Cardiac muscle cell (in vitro differentiated cells and primary cell): Measurements from ENCODE around the gene IFI6. TPM values are rescaled to one million over a fixed set of nuclear protein-coding genes. Genes with fewer than 3 reads are reported as not detected.

Experiments used
- DNase-seq, 2 donors: peaks; one replicate each; pipeline versions ENCODE4 v3.0.0 to v3.0.0-alpha.2; 2010 to 2017; ENCODE audit warnings: low read depth in 1 of 2, low spot score in 1 of 2
- H3K27ac ChIP-seq: fragments of 200-600 bp; sonication (generic); 2 replicates; pipeline ENCODE4 v1.5.1; 2016
- H3K27me3 ChIP-seq: fragments of 200-600 bp; sonication (generic); 2 replicates; pipeline ENCODE4 v1.6.0; 2016; ENCODE audit warnings: control low read depth
- H3K36me3 ChIP-seq: fragments of 200-600 bp; sonication (generic); 2 replicates; pipeline ENCODE4 v1.5.1; 2016; ENCODE audit warnings: control low read depth
- H3K4me1 ChIP-seq: fragments of 200-600 bp; sonication (generic); 2 replicates; pipeline ENCODE4 v1.8.1; 2017; ENCODE audit warnings: low read depth, mild to moderate bottlenecking, mixed run types
- H3K4me3 ChIP-seq: fragments of 200-600 bp; sonication (generic); 2 replicates; pipeline ENCODE4 v1.5.1; 2016; ENCODE audit warnings: mild to moderate bottlenecking
- H3K9me3 ChIP-seq: fragments of 200-600 bp; sonication (generic); 2 replicates; pipeline ENCODE4 v1.5.1; 2017; ENCODE audit warnings: low read depth, mild to moderate bottlenecking, control low read depth
- polyA plus RNA-seq: library from polyadenylated mRNA; unstranded; fragments of >200 nt; fragmentation: Nextera tagmentation; extraction: Ambion mirVana; gene quantifications from 2 replicates; pipeline ENCODE4 v1.2.1, GENCODE V29; 2016
- total RNA-seq: library from RNA; depleted of rRNA; stranded (reverse); fragments of >200 nt; gene quantifications from 2 replicates; pipeline ENCODE4 v1.2.3, GENCODE V29; 2016
- TF ChIP-seq, protein P1 (sequence below): IDR thresholded peaks from 2 replicates; pipeline ENCODE4 v1.5.1; 2012; ENCODE audit warnings: low read depth, mild to moderate bottlenecking, low read length

The IFI6 gene, protein sequence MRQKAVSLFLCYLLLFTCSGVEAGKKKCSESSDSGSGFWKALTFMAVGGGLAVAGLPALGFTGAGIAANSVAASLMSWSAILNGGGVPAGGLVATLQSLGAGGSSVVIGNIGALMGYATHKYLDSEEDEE
- total RNA-seq (30.4 and 36.5 TPM in 2 replicates), polyA plus RNA-seq (35.2 and 56.2 TPM in 2 replicates)

DNA sequence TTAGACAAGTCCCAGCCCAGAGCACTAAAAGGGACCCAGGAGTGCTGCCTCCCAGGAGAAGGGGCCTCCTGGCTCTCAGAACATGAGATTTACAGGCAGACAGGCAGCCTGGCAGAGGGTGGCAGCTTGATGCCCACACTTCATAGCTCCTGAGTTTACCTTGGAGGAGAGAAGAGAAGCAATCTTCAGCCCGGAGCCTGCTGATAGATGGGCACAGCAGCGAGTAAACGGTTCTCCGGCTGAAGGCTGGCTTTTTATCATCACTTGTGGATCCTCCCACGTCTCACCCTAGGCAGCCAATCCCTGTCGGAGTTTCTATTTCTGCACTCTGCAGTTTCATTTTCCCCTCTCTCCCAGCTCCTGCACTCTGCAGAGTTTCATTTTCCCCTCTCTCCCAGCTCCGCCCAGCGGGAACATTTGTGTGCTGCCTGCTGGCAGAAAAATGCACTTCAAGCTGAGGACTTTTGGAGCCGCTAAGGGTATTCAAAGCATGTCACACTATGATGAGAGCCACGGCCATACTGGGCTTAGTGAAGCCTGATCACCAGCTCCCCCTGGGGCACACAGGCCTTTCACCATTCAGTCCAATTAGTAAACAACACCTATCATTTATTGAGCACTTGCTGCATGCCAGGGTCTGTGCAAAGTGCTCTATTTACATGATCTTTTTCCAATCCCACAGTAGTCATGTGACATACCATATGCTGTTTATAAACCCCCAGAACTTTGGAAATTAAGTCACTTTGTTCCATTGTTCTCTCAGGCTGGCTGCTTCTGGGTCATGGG lies at the start of gene IFI6:
TSS of gene IFI6 (minus strand) at position 229 of the 786 bp plus-strand sequence. CDS start 2,878 bp downstream, outside the sequence.
- Histone ChIP-seq H3K4me3 (peak within 1 kb of the TSS; percentile 27), H3K36me3 (no peaks in the 10 kb centered on the region), H3K9me3 (no peaks in the 10 kb centered on the region), H3K27me3 (no peaks in the 10 kb centered on the region), H3K4me1 (peaks cover 9% of the 10 kb centered on the region), H3K27ac (peak within 1 kb of the TSS; percentile 94)
- TF ChIP-seq, protein P1, sequence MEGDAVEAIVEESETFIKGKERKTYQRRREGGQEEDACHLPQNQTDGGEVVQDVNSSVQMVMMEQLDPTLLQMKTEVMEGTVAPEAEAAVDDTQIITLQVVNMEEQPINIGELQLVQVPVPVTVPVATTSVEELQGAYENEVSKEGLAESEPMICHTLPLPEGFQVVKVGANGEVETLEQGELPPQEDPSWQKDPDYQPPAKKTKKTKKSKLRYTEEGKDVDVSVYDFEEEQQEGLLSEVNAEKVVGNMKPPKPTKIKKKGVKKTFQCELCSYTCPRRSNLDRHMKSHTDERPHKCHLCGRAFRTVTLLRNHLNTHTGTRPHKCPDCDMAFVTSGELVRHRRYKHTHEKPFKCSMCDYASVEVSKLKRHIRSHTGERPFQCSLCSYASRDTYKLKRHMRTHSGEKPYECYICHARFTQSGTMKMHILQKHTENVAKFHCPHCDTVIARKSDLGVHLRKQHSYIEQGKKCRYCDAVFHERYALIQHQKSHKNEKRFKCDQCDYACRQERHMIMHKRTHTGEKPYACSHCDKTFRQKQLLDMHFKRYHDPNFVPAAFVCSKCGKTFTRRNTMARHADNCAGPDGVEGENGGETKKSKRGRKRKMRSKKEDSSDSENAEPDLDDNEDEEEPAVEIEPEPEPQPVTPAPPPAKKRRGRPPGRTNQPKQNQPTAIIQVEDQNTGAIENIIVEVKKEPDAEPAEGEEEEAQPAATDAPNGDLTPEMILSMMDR = peak; percentile 51
- peak; percentile 96 to 98 for DNase-seq

DNA sequence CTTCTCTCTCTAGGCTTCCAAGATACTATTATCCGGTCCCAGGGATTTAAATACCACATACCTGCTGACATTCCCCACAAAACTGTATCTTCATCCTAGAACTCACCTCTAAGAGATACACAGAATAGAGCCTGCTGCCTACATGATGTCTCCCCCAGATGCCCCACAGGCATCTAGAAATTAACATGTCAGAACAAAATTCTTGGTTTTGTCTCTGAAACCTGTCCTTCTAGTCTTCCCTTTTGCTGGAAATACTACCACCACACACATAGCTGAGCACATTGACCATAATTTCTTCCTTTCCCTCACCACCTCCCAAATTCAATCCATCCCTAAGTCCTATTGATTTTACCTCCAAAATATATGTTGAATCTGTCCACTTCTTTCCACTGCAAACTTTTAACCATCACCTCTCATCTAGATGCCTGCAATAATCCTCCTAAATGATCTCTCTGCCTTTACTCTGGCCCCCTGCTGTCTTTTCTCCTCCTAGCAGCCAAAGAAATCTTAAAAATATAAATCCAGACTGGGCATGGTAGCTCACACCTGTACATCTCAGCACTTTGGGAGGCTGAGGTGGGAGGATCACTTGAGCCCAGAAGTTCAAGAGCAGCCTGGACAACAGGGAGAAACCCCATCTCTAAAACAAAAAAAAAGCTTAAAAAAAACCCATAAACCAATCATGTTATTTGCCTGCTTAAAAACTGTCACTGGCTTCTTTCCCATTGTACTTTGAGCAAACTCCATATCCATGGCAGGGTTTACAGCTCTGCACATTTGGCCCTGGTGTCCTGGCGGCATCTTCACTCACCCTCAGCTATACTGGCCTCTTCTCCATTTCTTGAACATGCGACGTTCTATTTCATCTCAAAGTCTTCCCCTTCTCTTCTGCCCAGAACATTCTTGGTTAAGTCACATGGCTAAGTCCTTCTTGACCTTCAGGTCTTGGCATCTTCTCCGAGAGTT lies 47.6 kb upstream of the IFI6 start:
- Histone ChIP-seq H3K4me3 (no peak overlapping the region), H3K27me3 (no peaks in the 10 kb centered on the region), H3K36me3 (no peaks in the 10 kb centered on the region), H3K9me3 (no peaks in the 10 kb centered on the region), H3K27ac (no peak overlapping the region), H3K4me1 (no peaks in the 10 kb centered on the region)
- TF ChIP-seq, protein P1 = peak; percentile 51
- DNase-seq = peak in 1 of 2 donors; percentile 24

DNA sequence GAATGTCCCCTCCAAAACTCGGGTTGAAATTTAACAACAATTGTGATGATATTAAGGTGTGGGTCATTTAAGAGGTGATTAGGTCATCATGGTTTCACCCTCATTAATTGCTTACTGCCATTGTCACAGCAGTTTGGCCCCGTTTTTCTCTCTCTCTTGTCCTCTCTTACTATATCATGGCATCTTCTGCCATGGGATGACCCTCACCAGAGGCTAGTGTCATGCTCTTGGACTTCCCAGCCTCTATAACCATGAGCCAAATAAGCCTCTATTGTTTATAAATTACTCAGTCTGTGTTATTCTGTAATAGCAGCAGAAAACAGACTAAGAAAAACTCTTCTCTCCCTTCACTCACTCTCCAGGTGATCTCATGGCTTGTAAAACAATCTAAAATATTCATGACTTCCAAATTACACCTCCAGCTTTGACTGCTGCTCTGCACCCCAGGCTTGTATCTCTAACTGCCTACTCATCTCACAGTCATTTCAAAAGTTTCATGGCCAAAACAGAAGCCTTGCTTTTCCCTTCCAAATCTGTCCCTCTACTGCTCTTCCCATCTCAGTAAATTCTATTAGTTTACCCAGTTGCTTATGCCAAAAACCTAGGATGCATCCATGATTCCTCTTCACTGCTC lies 44.4 kb upstream of the IFI6 start:
- Histone ChIP-seq H3K4me3 (no peak overlapping the region), H3K27me3 (no peaks in the 10 kb centered on the region), H3K36me3 (no peaks in the 10 kb centered on the region), H3K9me3 (no peaks in the 10 kb centered on the region), H3K27ac (no peak overlapping the region), H3K4me1 (peaks cover 9% of the 10 kb centered on the region)
- DNase-seq = no peak
- TF ChIP-seq, protein P1 = no peak

DNA sequence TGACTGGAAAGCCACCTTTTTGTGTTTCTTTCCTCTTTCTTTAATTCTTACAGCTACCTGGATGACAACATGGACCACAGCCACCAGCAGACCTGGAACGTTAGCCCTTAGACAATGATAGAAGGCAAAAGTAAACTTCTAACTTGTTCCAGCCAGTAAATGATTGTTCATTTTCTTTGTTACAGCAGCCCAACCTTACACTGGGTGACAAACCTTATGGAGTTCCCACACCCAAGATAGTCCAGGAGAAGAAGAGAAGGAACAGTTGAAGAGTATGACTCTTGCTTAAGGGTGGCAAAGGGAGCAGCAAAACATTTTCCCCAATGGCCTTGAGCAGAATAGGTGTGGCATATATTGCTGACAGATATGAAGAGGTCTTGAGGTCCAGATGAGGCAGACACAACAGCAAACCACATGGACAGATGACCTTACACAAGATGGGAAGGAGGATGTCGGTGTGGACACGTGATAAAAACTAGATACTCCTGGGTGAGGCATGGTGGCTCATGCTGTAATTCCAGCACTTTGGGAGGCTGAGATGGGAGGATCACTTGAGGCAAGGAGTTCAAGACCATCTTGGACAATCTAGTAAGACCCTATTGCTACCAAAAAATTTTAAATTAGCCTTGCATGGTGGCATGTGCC lies 42.0 kb upstream of the IFI6 start:
- Histone ChIP-seq H3K4me1 (peaks cover 9% of the 10 kb centered on the region), H3K9me3 (no peaks in the 10 kb centered on the region), H3K27me3 (no peaks in the 10 kb centered on the region), H3K4me3 (no peak overlapping the region), H3K36me3 (no peaks in the 10 kb centered on the region), H3K27ac (peak overlapping the region; percentile 46)
- no peak for DNase-seq
- TF ChIP-seq, protein P1 = no peak
